Left ventricle myocardium inferior (tissue), 1 donor: Measurements from ENCODE around the gene SLC44A3. TPM values are rescaled to one million over a fixed set of nuclear protein-coding genes. Genes with fewer than 3 reads are reported as not detected.

ENCODE experiments used
- DNase-seq: peaks from one replicate; pipeline ENCODE4 v3.0.0-alpha.2; 2020
- H3K27ac ChIP-seq: fragments of 200-600 bp; replicated peaks from 2 replicates; pipeline ENCODE4 v1.8.0; 2021
- H3K27me3 ChIP-seq: fragments of 200-600 bp; 2 replicates; pipeline ENCODE4 v1.8.0; 2021; ENCODE audit warnings: low read depth
- H3K36me3 ChIP-seq: fragments of 200-600 bp; 2 replicates; pipeline ENCODE4 v1.8.0; 2021
- H3K4me1 ChIP-seq: fragments of 200-600 bp; 2 replicates; pipeline ENCODE4 v1.8.0; 2021
- H3K4me3 ChIP-seq: fragments of 200-600 bp; 2 replicates; pipeline ENCODE4 v1.8.0; 2021; ENCODE audit warnings: mild to moderate bottlenecking, moderate library complexity
- H3K9me3 ChIP-seq: fragments of 200-600 bp; replicated peaks from 2 replicates; pipeline ENCODE4 v1.8.0; 2021
- intact Hi-C: fragments of 100-400 bp; cut with micrococcal nuclease; formaldehyde crosslinking; loops from one replicate; pipeline ENCODE4 v1.11.0; 2022
- total RNA-seq: library from RNA; stranded (reverse); fragmentation: NEBNext Ultra II Directional; extraction: Animal tissue kit (Norgen Biotek cat#: 25700); gene quantifications from one replicate; pipeline ENCODE4 v1.2.1, GENCODE V29; 2021
- TF ChIP-seq, protein P1 (sequence below): fragments of 200-600 bp; IDR thresholded peaks from 2 replicates; pipeline ENCODE4 v1.8.0; 2021; ENCODE audit warnings: antibody characterized with exemption, mild to moderate bottlenecking, borderline replicate concordance
- donor health status: DM: no; HTN: yes; CAD: no; lungs with severe emphysema.

The SLC44A3 gene
- total RNA-seq, 1 donor from 2014 or later, result 5.9 TPM

DNA sequence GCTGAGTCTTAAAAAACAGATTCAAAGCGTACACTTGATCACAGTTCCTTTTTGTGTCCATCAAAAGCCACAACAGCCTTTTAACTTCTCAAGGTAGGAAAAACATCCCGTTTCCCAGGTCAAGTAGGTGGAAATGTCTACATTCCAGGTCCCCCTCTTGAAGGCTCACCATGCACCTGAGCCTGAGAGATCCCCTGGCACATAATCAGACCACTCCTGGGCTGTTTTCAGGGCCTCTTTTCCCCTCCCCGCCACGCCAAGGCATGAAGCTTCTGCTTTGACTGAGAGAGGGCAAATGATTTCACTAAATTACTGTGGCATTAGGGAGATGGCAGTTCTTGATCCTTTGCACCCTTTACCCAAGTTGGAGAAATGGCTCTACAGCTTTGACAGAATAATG, 85.0 kb downstream of the SLC44A3 start:
- intact Hi-C loops, result no loop called here
- H3K4me1 ChIP-seq, result peaks cover 53% of the 10 kb centered on the region
- no peaks in the 10 kb centered on the region for H3K9me3 ChIP-seq
- TF ChIP-seq, protein P1, sequence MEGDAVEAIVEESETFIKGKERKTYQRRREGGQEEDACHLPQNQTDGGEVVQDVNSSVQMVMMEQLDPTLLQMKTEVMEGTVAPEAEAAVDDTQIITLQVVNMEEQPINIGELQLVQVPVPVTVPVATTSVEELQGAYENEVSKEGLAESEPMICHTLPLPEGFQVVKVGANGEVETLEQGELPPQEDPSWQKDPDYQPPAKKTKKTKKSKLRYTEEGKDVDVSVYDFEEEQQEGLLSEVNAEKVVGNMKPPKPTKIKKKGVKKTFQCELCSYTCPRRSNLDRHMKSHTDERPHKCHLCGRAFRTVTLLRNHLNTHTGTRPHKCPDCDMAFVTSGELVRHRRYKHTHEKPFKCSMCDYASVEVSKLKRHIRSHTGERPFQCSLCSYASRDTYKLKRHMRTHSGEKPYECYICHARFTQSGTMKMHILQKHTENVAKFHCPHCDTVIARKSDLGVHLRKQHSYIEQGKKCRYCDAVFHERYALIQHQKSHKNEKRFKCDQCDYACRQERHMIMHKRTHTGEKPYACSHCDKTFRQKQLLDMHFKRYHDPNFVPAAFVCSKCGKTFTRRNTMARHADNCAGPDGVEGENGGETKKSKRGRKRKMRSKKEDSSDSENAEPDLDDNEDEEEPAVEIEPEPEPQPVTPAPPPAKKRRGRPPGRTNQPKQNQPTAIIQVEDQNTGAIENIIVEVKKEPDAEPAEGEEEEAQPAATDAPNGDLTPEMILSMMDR, result no peak
- H3K27ac ChIP-seq, result no peak overlapping the region
- no peak for DNase-seq
- no peaks in the 10 kb centered on the region for H3K27me3 ChIP-seq
- no peak overlapping the region for H3K4me3 ChIP-seq
- peaks cover 32% of the 10 kb centered on the region for H3K36me3 ChIP-seq

DNA sequence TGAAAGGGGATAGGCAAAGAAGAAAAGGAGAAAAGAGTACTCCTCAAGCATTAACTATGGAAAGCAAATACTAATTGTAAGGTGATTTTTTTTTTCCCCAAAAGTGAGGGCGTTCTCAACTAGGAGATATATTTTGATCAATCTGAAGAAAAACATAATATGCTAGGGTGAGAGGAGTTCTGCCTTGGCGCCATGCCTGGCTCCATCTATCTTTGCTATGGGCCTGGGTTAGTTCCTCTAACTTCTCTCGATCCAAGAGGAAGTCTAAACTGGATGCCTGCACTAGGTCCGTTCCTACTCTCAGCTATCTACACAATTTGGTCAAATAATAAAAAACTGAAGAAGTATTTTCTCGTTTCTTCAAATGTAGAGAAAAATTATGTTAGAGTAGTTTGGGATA, 86.2 kb downstream of the SLC44A3 start:
- peaks cover 21% of the 10 kb centered on the region for H3K36me3 ChIP-seq
- TF ChIP-seq, protein P1, result no peak
- no peaks in the 10 kb centered on the region for H3K27me3 ChIP-seq
- intact Hi-C loops, result no loop called here
- H3K4me1 ChIP-seq, result peaks cover 64% of the 10 kb centered on the region
- H3K4me3 ChIP-seq, result no peak overlapping the region
- no peak for DNase-seq
- H3K9me3 ChIP-seq, result no peaks in the 10 kb centered on the region
- no peak overlapping the region for H3K27ac ChIP-seq

DNA sequence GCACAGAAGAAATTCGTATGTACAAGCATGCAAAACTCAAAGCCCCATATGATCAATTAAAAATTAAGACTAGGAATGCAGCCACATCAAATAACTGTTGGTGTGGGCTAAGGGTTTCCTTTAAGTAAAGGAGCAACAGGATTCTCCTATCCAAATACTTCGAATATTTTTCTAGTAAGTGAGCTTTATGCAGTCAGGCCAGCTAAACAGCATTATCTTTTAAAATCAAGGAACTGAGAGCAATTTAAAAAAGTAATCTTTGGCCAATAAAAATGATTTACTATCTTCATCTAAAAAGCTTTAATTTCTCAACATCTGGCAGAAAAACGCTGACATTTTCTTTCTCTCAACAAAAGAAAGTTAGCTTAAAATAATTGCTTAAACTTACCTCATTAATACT, 87.0 kb downstream of the SLC44A3 start:
- TF ChIP-seq, protein P1, result no peak
- intact Hi-C loops, result no loop called here
- no peaks in the 10 kb centered on the region for H3K9me3 ChIP-seq

DNA sequence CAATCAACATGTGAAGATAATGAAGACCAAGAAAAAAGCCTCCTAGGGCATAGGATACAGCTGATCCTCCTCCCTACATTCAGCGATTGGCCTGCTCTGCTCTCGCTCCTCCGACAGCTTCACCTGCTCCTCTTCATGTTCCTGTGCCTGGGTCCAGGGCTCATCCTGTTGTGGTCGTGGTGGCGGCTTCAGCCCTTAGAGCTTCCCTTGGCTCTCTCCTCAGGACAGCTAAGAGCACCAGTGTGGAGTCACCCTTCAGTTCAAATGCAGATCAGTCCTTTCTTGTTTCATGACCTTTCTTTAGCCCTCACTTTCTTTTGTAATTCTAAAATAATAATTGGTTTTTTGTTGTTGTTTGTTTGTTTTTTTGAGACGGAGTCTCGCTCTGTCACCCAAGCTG, 88.0 kb downstream of the SLC44A3 start:
- H3K4me3 ChIP-seq, result no peak overlapping the region
- DNase-seq, result no peak
- TF ChIP-seq, protein P1, result no peak
- intact Hi-C loops, result no loop called here
- peaks cover 3% of the 10 kb centered on the region for H3K36me3 ChIP-seq
- no peak overlapping the region for H3K27ac ChIP-seq
- H3K27me3 ChIP-seq, result no peaks in the 10 kb centered on the region
- H3K4me1 ChIP-seq, result peaks cover 78% of the 10 kb centered on the region
- no peaks in the 10 kb centered on the region for H3K9me3 ChIP-seq

More for the DNA sequence above, 87.0 kb downstream of the SLC44A3 start:
- Histone ChIP-seq H3K27ac (no peak overlapping the region), H3K4me1 (peaks cover 72% of the 10 kb centered on the region), H3K4me3 (no peak overlapping the region), H3K36me3 (peaks cover 13% of the 10 kb centered on the region), H3K27me3 (no peaks in the 10 kb centered on the region)
- DNase-seq, result no peak

DNA sequence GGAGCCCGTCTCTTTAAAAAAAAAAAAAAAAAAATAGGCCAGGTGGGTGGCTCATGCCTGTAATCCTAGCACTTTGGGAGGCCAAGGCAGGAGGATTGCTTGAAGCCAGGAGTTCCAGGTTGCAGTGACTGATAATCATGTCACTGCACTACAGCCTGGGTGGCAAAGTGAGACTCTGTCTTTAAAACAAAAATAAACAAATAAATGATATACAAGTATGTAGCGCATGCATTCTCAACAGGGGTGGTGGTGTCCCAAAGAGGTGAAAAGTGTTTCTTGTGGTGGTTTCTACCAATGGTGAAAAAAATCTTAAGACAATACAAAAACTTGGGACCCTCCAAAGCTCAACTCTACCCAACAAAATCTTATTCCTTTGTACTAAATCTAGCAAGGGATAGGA, 88.8 kb downstream of the SLC44A3 start:
- no peak overlapping the region for H3K4me3 ChIP-seq
- TF ChIP-seq, protein P1, result no peak
- no peaks in the 10 kb centered on the region for H3K36me3 ChIP-seq
- no peak overlapping the region for H3K27ac ChIP-seq
- H3K27me3 ChIP-seq, result no peaks in the 10 kb centered on the region
- H3K9me3 ChIP-seq, result no peaks in the 10 kb centered on the region
- DNase-seq, result no peak
- H3K4me1 ChIP-seq, result peaks cover 78% of the 10 kb centered on the region
- intact Hi-C loops, result no loop called here

DNA sequence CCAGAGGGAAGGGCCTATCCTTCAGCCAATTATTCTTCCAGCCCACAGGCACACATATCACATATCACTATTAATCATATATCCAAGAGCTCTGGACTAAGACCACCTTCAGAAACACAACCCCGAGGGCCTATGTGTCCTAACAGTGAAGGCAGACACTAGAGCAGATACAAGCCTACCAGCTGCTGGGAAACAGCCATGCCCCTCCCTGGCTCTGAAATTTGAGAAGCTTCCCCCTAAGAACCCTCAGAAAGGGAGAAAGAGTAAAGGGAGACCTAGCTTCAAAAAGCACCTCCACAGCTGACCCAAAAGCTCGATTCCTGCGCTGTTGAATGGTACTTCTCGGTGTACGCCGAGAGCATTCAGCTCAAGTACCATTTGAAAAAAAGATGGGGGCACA, 89.3 kb downstream of the SLC44A3 start:
- DNase-seq, result no peak
- Histone ChIP-seq H3K27me3 (no peaks in the 10 kb centered on the region), H3K9me3 (no peaks in the 10 kb centered on the region), H3K27ac (no peak overlapping the region), H3K4me1 (peaks cover 78% of the 10 kb centered on the region), H3K4me3 (no peak overlapping the region), H3K36me3 (no peaks in the 10 kb centered on the region)
- TF ChIP-seq, protein P1, result no peak
- intact Hi-C loops, result no loop called here
